Natural killer cell (primary cell): ENCODE measurements around the gene SMIM44. TPM values are rescaled to one million over a fixed set of nuclear protein-coding genes. Genes with fewer than 3 reads are reported as not detected.

Experiments
- ATAC-seq, 3 donors: fragments of 150-1000 bp in 2 of 3; fragments of 200-7000 bp in 1 of 3; cut with Tn5 transposase; 1 replicate in 1 of 3; 2 replicates in 2 of 3; pipeline ENCODE4 v1.10.0; 2021; ENCODE audit warnings: mild to moderate bottlenecking in 2 of 3, moderate library complexity in 2 of 3
- DNase-seq, 2 donors: peaks; one replicate each; pipeline versions ENCODE4 v3.0.0 to v3.0.0-alpha.2; 2013 to 2021; ENCODE audit warnings: mixed read lengths in 1 of 2
- H3K27ac ChIP-seq: one replicate; pipeline ENCODE4 v1.5.1; 2013; ENCODE audit warnings: mild to moderate bottlenecking, low read length
- H3K27me3 ChIP-seq: one replicate; pipeline ENCODE4 v1.6.1; 2013; ENCODE audit warnings: low read length; ENCODE audit not compliant: control insufficient read depth, insufficient read depth
- H3K36me3 ChIP-seq: one replicate; pipeline ENCODE4 v1.6.1; 2013; ENCODE audit warnings: low read length; ENCODE audit not compliant: control insufficient read depth, insufficient read depth
- H3K4me1 ChIP-seq: one replicate; pipeline ENCODE4 v1.6.1; 2013; ENCODE audit warnings: low read length; ENCODE audit not compliant: control insufficient read depth, insufficient read depth
- H3K4me3 ChIP-seq: one replicate; pipeline ENCODE4 v1.5.1; 2013; ENCODE audit warnings: low read length
- H3K9me3 ChIP-seq: one replicate; pipeline ENCODE4 v1.6.1; 2013; ENCODE audit warnings: low read length; ENCODE audit not compliant: control insufficient read depth, insufficient read depth
- H3K27ac Mint-ChIP-seq, 2 donors: one replicate each; pipeline ENCODE4 v1.8.0; 2022; ENCODE audit warnings: mild to moderate bottlenecking in 2 of 2, mixed read lengths in 2 of 2, moderate library complexity in 1 of 2
- H3K27me3 Mint-ChIP-seq, 2 donors: one replicate each; pipeline ENCODE4 v1.8.0; 2022; ENCODE audit warnings: low read depth in 2 of 2, mixed read lengths in 2 of 2
- H3K36me3 Mint-ChIP-seq: one replicate; pipeline ENCODE4 v1.8.0; 2022; ENCODE audit warnings: mixed read lengths
- H3K4me1 Mint-ChIP-seq, 2 donors: one replicate each; pipeline ENCODE4 v1.8.0; 2022; ENCODE audit warnings: mixed read lengths in 2 of 2
- H3K4me3 Mint-ChIP-seq: one replicate; pipeline ENCODE4 v1.8.0; 2022; ENCODE audit warnings: mild to moderate bottlenecking, moderate library complexity, mixed read lengths
- H3K9me3 Mint-ChIP-seq, 2 donors: one replicate each; pipeline ENCODE4 v1.8.0; 2022; ENCODE audit warnings: mixed read lengths in 2 of 2
- WGBS: methylation state at CpG from one replicate; pipeline ENCODE4 v1.1.7; 2013; ENCODE audit warnings: missing lambda C conversion rate; ENCODE audit not compliant: insufficient coverage; 5-methylcytosine and 5-hydroxymethylcytosine counted together
- intact Hi-C: fragments of 100-400 bp; cut with micrococcal nuclease; formaldehyde crosslinking; loops from one replicate; pipeline ENCODE4 v1.14.2; 2022
- total RNA-seq, 4 donors: library from RNA; stranded (reverse); fragments of 120-200 nt in 1 of 4; gene quantifications; one replicate each; pipeline versions ENCODE4 v1.2.3 to v1.2.4, GENCODE V29; 2013 to 2022
- TF ChIP-seq, protein P1 (sequence below): fragments of 200-600 bp; IDR thresholded peaks from one replicate; pipeline ENCODE4 v1.8.0; 2022; ENCODE audit warnings: antibody characterized with exemption

The SMIM44 gene
- total RNA-seq, 3 donors from 2014 or later (not counting 1 experiment from before 2014, with no cell fraction given) = not detected

DNA sequence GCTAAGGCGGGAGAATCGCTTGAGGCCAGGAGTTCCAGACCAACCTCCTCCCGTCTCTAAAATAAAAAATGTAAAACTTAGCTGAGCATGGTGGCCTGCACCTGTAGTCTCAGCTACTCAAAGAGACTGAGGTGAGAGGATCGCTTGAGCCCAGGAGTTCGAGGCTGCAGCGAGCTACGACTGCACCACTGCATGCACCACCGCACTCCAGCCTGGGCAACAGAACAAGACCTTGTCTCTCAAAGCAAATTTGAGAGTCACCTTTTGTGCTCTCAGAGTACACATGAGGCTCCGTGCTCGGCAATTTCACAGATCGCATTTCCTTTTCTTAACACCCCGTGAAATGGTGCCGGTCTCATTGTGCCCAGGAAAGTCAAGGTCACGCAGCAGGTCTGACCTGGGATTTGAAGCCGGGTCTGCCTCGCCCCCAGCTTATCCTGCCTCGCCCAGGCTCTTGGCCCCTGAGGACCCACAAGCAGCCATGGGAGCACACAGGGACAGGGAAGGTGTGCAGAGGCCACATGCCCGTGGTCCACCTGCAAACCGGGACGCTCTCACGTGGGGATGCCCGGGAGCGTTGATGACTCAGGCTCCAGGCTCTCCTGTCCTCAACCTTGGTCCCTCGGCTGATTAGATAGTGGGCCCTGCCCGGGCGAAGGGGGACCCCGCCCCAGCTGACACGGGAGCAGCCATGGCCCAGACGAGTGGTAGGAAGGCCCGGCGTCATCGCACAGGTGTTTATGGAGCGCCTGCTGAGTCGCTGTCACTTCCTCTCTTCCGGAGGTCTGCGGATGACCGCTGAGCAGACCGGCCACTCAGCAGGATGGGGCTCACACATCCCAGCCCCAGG lies 1.8 kb downstream of the SMIM44 start:
- H3K4me1 Mint-ChIP-seq = peaks cover 13 to 29% of the 10 kb centered on the region in 2 donors
- H3K9me3 ChIP-seq = no peaks in the 10 kb centered on the region
- DNase-seq (no peak), ATAC-seq (no peak)
- H3K27ac Mint-ChIP-seq = no peak overlapping the region
- no peaks in the 10 kb centered on the region for H3K9me3 Mint-ChIP-seq
- intact Hi-C loops = no loop called here
- H3K27ac ChIP-seq = no peak overlapping the region
- no peak overlapping the region for H3K4me3 Mint-ChIP-seq
- no peak overlapping the region for H3K4me3 ChIP-seq
- H3K27me3 Mint-ChIP-seq = no peaks in the 10 kb centered on the region
- 87% methylated on average over 38 of the region's 38 CpGs for WGBS
- no peaks in the 10 kb centered on the region for H3K27me3 ChIP-seq
- no peaks in the 10 kb centered on the region for H3K36me3 Mint-ChIP-seq
- no peaks in the 10 kb centered on the region for H3K36me3 ChIP-seq
- TF ChIP-seq, protein P1, sequence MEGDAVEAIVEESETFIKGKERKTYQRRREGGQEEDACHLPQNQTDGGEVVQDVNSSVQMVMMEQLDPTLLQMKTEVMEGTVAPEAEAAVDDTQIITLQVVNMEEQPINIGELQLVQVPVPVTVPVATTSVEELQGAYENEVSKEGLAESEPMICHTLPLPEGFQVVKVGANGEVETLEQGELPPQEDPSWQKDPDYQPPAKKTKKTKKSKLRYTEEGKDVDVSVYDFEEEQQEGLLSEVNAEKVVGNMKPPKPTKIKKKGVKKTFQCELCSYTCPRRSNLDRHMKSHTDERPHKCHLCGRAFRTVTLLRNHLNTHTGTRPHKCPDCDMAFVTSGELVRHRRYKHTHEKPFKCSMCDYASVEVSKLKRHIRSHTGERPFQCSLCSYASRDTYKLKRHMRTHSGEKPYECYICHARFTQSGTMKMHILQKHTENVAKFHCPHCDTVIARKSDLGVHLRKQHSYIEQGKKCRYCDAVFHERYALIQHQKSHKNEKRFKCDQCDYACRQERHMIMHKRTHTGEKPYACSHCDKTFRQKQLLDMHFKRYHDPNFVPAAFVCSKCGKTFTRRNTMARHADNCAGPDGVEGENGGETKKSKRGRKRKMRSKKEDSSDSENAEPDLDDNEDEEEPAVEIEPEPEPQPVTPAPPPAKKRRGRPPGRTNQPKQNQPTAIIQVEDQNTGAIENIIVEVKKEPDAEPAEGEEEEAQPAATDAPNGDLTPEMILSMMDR = no peak
- peaks cover 25% of the 10 kb centered on the region for H3K4me1 ChIP-seq

DNA sequence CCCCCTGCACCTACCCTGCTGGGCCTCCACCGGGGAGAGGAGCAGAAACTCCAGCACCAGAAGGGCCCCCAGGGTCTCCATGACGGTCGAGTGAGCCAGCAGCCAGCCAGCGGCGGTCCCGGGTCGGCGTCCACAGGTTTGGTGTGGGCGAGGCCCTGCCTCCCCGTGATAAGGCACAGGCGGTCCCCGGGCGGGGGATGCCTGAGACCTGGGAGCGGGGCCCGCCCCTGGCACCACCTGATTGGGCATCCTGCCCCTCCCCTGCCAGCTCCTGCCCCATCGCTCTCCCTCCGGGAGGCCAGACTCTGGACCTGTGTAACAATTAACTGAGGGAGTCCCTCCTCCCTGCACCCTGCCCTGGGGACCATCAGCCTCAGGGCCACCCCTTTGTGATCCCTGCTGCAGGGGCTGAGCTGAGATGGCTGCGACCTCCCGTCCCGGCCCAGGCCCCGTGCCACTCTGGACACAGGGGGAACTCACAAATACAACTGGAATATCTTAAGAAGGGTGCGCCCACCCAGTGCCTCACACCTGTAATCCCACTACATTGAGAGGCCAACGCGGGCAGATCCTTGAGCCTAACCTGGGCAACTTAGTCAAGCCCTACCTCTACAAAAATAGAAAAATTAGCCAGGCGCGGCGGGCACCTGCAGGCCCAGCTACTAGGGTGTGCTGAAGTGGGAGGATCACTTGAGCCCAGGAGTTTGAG lies 2.7 kb downstream of the SMIM44 start, which contains the start of gene SMIM24:
TSS of gene SMIM24 (minus strand) at position 143 of the 709 bp plus-strand sequence. CDS start at position 81, 62 bp downstream.
- Mint-ChIP-seq H3K36me3 (no peaks in the 10 kb centered on the region), H3K4me1 (peaks cover 13 to 29% of the 10 kb centered on the region in 2 donors), H3K4me3 (peak within 1 kb of the TSS; percentile 87), H3K9me3 (no peaks in the 10 kb centered on the region), H3K27me3 (no peaks in the 10 kb centered on the region), H3K27ac (peak within 1 kb of the TSS in 1 of 2 donors; percentile 64)
- DNase-seq (no peak), ATAC-seq (no peak)
- Histone ChIP-seq H3K27me3 (no peaks in the 10 kb centered on the region), H3K27ac (no peak within 1 kb of the TSS), H3K4me1 (peaks cover 25% of the 10 kb centered on the region), H3K36me3 (no peaks in the 10 kb centered on the region), H3K4me3 (no peak within 1 kb of the TSS), H3K9me3 (no peaks in the 10 kb centered on the region)
- WGBS = 76% methylated on average over 27 of the region's 27 CpGs
- TF ChIP-seq, protein P1 = no peak
- intact Hi-C loops = no loop called here

DNA sequence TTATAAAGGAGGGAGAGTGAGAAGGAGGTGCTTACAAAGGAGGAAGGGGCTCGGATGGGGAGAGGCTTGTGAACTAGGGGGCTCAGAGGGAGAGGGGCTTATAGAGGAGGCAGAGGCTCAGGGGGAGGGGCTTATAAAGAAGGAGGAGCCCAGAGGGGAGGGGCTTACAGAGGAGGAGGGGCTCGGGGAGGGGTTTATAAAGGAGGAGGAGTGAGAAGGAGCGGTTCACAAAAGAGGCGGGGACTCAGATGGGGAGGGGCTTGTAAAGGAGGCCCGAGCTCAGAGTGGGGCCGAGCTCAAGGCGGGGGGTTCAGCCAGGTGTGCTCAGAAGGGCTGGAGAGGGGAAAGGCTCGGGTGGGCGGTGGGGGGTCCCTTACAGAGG lies 3.4 kb downstream of the SMIM44 start:
- ATAC-seq = peak; percentile 58 to 70 (median 66)
- H3K27ac Mint-ChIP-seq = peak overlapping the region in 1 of 2 donors; percentile 64

More for the DNA sequence above, 3.4 kb downstream of the SMIM44 start:
- peaks cover 13 to 25% of the 10 kb centered on the region in 2 donors for H3K4me1 Mint-ChIP-seq
- no peak overlapping the region for H3K4me3 ChIP-seq
- TF ChIP-seq, protein P1 = no peak
- H3K4me3 Mint-ChIP-seq = peak overlapping the region; percentile 87
- intact Hi-C loops = no loop called here
- no peaks in the 10 kb centered on the region for H3K36me3 Mint-ChIP-seq
- no peaks in the 10 kb centered on the region for H3K9me3 Mint-ChIP-seq
- H3K27me3 ChIP-seq = no peaks in the 10 kb centered on the region
- no peaks in the 10 kb centered on the region for H3K9me3 ChIP-seq
- peaks cover 25% of the 10 kb centered on the region for H3K4me1 ChIP-seq
- WGBS = 53% methylated on average over 7 of the region's 9 CpGs
- peak; percentile 29 to 57 for DNase-seq
- H3K27ac ChIP-seq = no peak overlapping the region
- H3K27me3 Mint-ChIP-seq = no peaks in the 10 kb centered on the region
- no peaks in the 10 kb centered on the region for H3K36me3 ChIP-seq
